ENCODE measurements around the gene HSPB7.

The HSPB7 gene

GRCh38 chr1:16019644-16020277, 1.9 kb upstream of the HSPB7 start:
- no peak overlapping the region for H3K27ac ChIP-seq (replicated peaks; ENCODE audit: low read length)
- H3K27me3 ChIP-seq (ENCODE audit: control insufficient read depth in 3 of 3, insufficient read depth in 3 of 3, low read depth in 1 of 3, low read length in 3 of 3): peaks cover 0 to 93% (median 6%) of the 10 kb centered on the region in 3 experiments
- no peak overlapping the region for H2BK15ac ChIP-seq (ENCODE audit: low read length)
- no peak overlapping the region for H3K23ac ChIP-seq (ENCODE audit: low read depth, low read length, poor library complexity)
- H3K79me1 ChIP-seq (ENCODE audit: low read depth, low read length): peaks cover 2% of the 10 kb centered on the region
- no peak overlapping the region for H3K14ac ChIP-seq (ENCODE audit: low read length)
- H2BK120ac ChIP-seq (ENCODE audit: low read depth, low read length): no peak overlapping the region
- H3K9me3 ChIP-seq (replicated peaks in 1 of 2; ENCODE audit: control insufficient read depth in 2 of 2, insufficient read depth in 1 of 2, low read depth in 1 of 2, low read length in 2 of 2): no peaks in the 10 kb centered on the region
- no peak overlapping the region for H3K4me3 ChIP-seq (ENCODE audit: low read length in 2 of 2)
- H3K36me3 ChIP-seq (replicated peaks in 1 of 2; ENCODE audit: control insufficient read depth in 2 of 2, insufficient read depth in 2 of 2, low read length in 2 of 2): no peaks in the 10 kb centered on the region
- H2BK5ac ChIP-seq (ENCODE audit: low read length): peak overlapping the region; percentile 21
- no peak overlapping the region for H2BK12ac ChIP-seq (ENCODE audit: low read length)
- no peak overlapping the region for H3K4me2 ChIP-seq (ENCODE audit: insufficient read depth, low read length, poor library complexity, severe bottlenecking)
- no peak overlapping the region for H3K4ac ChIP-seq (ENCODE audit: low read length)
- H3K4me1 ChIP-seq (ENCODE audit: control insufficient read depth in 2 of 2, insufficient read depth in 1 of 2, low read depth in 1 of 2, low read length in 2 of 2): peaks cover 9 to 16% of the 10 kb centered on the region in 2 donors
- no peak overlapping the region for H2AFZ ChIP-seq (ENCODE audit: low read length)
- DNase-seq (ENCODE audit: low spot score): no peak
- WGBS, 2 donors (ENCODE audit: extremely low coverage in 2 of 2, insufficient read length in 2 of 2, insufficient replicate concordance in 1 of 2): no CpG with 5 or more reads among the region's 9 CpGs
- no peak overlapping the region for H4K8ac ChIP-seq (ENCODE audit: low read depth, low read length)
- H2AK5ac ChIP-seq (ENCODE audit: low read depth, low read length): no peak overlapping the region
- H3K18ac ChIP-seq (ENCODE audit: low read length): peak overlapping the region; percentile 21
- H3K9ac ChIP-seq (ENCODE audit: low read depth, low read length, poor library complexity): no peak overlapping the region
- no peak overlapping the region for H4K91ac ChIP-seq (ENCODE audit: low read depth, low read length, poor library complexity)

GRCh38 chr1:16018749-16019643, 1.2 kb upstream of the HSPB7 start:
- Histone ChIP-seq H2BK12ac (ENCODE audit: low read length) (no peak overlapping the region), H3K14ac (ENCODE audit: low read length) (no peak overlapping the region), H3K36me3 (replicated peaks in 1 of 2; ENCODE audit: control insufficient read depth in 2 of 2, insufficient read depth in 2 of 2, low read length in 2 of 2) (no peaks in the 10 kb centered on the region), H3K27ac (replicated peaks; ENCODE audit: low read length) (no peak overlapping the region), H3K4me3 (ENCODE audit: low read length in 2 of 2) (no peak overlapping the region), H3K18ac (ENCODE audit: low read length) (peak overlapping the region; percentile 21), H2BK120ac (ENCODE audit: low read depth, low read length) (no peak overlapping the region), H2BK15ac (ENCODE audit: low read length) (no peak overlapping the region), H2AFZ (ENCODE audit: low read length) (no peak overlapping the region), H3K79me1 (ENCODE audit: low read depth, low read length) (peaks cover 2% of the 10 kb centered on the region), H4K91ac (ENCODE audit: low read depth, low read length, poor library complexity) (peak overlapping the region; percentile 13), H3K4me1 (ENCODE audit: control insufficient read depth in 2 of 2, insufficient read depth in 1 of 2, low read depth in 1 of 2, low read length in 2 of 2) (peaks cover 9 to 20% of the 10 kb centered on the region in 2 donors), H3K9ac (ENCODE audit: low read depth, low read length, poor library complexity) (no peak overlapping the region), H3K4ac (ENCODE audit: low read length) (no peak overlapping the region), H2BK5ac (ENCODE audit: low read length) (no peak overlapping the region), H4K8ac (ENCODE audit: low read depth, low read length) (no peak overlapping the region), H2AK5ac (ENCODE audit: low read depth, low read length) (peak overlapping the region; percentile 44), H3K4me2 (ENCODE audit: insufficient read depth, low read length, poor library complexity, severe bottlenecking) (no peak overlapping the region), H3K9me3 (replicated peaks in 1 of 2; ENCODE audit: control insufficient read depth in 2 of 2, insufficient read depth in 1 of 2, low read depth in 1 of 2, low read length in 2 of 2) (no peaks in the 10 kb centered on the region), H3K23ac (ENCODE audit: low read depth, low read length, poor library complexity) (peak overlapping the region; percentile 35), H3K27me3 (ENCODE audit: control insufficient read depth in 3 of 3, insufficient read depth in 3 of 3, low read depth in 1 of 3, low read length in 3 of 3) (peaks cover 0 to 96% (median 12%) of the 10 kb centered on the region in 3 experiments)
- no peak for DNase-seq (ENCODE audit: low spot score)
- no CpG with 5 or more reads among the region's 23 CpGs for WGBS, 2 donors (ENCODE audit: extremely low coverage in 2 of 2, insufficient read length in 2 of 2, insufficient replicate concordance in 1 of 2)

- peak overlapping the region; percentile 9 for H3K9ac ChIP-seq (ENCODE audit: low read depth, low read length, poor library complexity)
- peak overlapping the region; percentile 13 for H3K23ac ChIP-seq (ENCODE audit: low read depth, low read length, poor library complexity)
- H3K4me2 ChIP-seq (ENCODE audit: insufficient read depth, low read length, poor library complexity, severe bottlenecking): no peak overlapping the region
- no peak overlapping the region for H3K4me3 ChIP-seq (ENCODE audit: low read length in 2 of 2)
- no peaks in the 10 kb centered on the region for H3K9me3 ChIP-seq (replicated peaks in 1 of 2; ENCODE audit: control insufficient read depth in 2 of 2, insufficient read depth in 1 of 2, low read depth in 1 of 2, low read length in 2 of 2)
- no peak overlapping the region for H2BK15ac ChIP-seq (ENCODE audit: low read length)
- H3K4ac ChIP-seq (ENCODE audit: low read length): no peak overlapping the region
- peaks cover 9 to 20% of the 10 kb centered on the region in 2 donors for H3K4me1 ChIP-seq (ENCODE audit: control insufficient read depth in 2 of 2, insufficient read depth in 1 of 2, low read depth in 1 of 2, low read length in 2 of 2)
- no peak overlapping the region for H2BK120ac ChIP-seq (ENCODE audit: low read depth, low read length)
- peaks cover 2% of the 10 kb centered on the region for H3K79me1 ChIP-seq (ENCODE audit: low read depth, low read length)
- no peak overlapping the region for H4K8ac ChIP-seq (ENCODE audit: low read depth, low read length)
- no peak overlapping the region for H3K27ac ChIP-seq (replicated peaks; ENCODE audit: low read length)
- no peak for DNase-seq (ENCODE audit: low spot score)
- no peak overlapping the region for H4K91ac ChIP-seq (ENCODE audit: low read depth, low read length, poor library complexity)
- no peak overlapping the region for H2BK5ac ChIP-seq (ENCODE audit: low read length)
- H2BK12ac ChIP-seq (ENCODE audit: low read length): no peak overlapping the region
- H3K14ac ChIP-seq (ENCODE audit: low read length): no peak overlapping the region
- H2AFZ ChIP-seq (ENCODE audit: low read length): peak overlapping the region; percentile 56
- no CpG with 5 or more reads among the region's 4 CpGs for WGBS, 2 donors (ENCODE audit: extremely low coverage in 2 of 2, insufficient read length in 2 of 2, insufficient replicate concordance in 1 of 2)
- peak overlapping the region; percentile 53 for H2AK5ac ChIP-seq (ENCODE audit: low read depth, low read length)
- no peaks in the 10 kb centered on the region for H3K36me3 ChIP-seq (replicated peaks in 1 of 2; ENCODE audit: control insufficient read depth in 2 of 2, insufficient read depth in 2 of 2, low read length in 2 of 2)
- peaks cover 0 to 96% (median 19%) of the 10 kb centered on the region in 3 experiments for H3K27me3 ChIP-seq (ENCODE audit: control insufficient read depth in 3 of 3, insufficient read depth in 3 of 3, low read depth in 1 of 3, low read length in 3 of 3)
- H3K18ac ChIP-seq (ENCODE audit: low read length): peak overlapping the region; percentile 38
Measured at GRCh38 chr1:16018308-16018707, 465 bp upstream of the HSPB7 start.

DNA sequence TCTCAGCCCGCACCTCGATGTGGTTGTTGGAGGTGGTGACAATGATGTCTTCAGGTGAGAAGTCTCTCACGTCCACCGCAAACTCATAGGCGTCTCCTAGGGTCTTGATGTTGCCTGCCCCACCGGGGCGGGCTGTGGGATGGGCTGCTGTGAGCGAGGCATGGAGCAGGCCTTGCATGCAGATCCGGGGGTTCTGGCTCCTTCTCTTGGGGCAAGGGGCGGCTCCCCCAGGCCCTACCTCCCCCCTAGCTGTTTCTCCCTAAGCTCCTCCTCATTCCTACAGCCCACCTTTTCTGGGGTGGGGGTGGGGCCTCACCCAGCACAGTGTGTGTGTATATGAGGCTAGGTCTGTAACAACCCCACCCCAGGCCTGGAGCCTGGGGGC, 775 bp downstream of the HSPB7 start:
- Histone ChIP-seq H3K23ac (ENCODE audit: low read depth, low read length, poor library complexity) (no peak overlapping the region), H3K79me1 (ENCODE audit: low read depth, low read length) (peaks cover 2% of the 10 kb centered on the region), H4K91ac (ENCODE audit: low read depth, low read length, poor library complexity) (no peak overlapping the region), H3K9me3 (replicated peaks in 1 of 2; ENCODE audit: control insufficient read depth in 2 of 2, insufficient read depth in 1 of 2, low read depth in 1 of 2, low read length in 2 of 2) (no peaks in the 10 kb centered on the region), H2BK120ac (ENCODE audit: low read depth, low read length) (no peak overlapping the region), H3K4me1 (ENCODE audit: control insufficient read depth in 2 of 2, insufficient read depth in 1 of 2, low read depth in 1 of 2, low read length in 2 of 2) (peaks cover 11 to 22% of the 10 kb centered on the region in 2 donors), H3K9ac (ENCODE audit: low read depth, low read length, poor library complexity) (no peak overlapping the region), H3K14ac (ENCODE audit: low read length) (peak overlapping the region; percentile 21), H3K36me3 (replicated peaks in 1 of 2; ENCODE audit: control insufficient read depth in 2 of 2, insufficient read depth in 2 of 2, low read length in 2 of 2) (no peaks in the 10 kb centered on the region), H4K8ac (ENCODE audit: low read depth, low read length) (no peak overlapping the region), H2BK15ac (ENCODE audit: low read length) (peak overlapping the region; percentile 87), H3K18ac (ENCODE audit: low read length) (peak overlapping the region; percentile 11), H3K4me3 (ENCODE audit: low read length in 2 of 2) (no peak overlapping the region), H2BK5ac (ENCODE audit: low read length) (no peak overlapping the region), H3K4me2 (ENCODE audit: insufficient read depth, low read length, poor library complexity, severe bottlenecking) (no peak overlapping the region), H2AFZ (ENCODE audit: low read length) (no peak overlapping the region), H3K4ac (ENCODE audit: low read length) (no peak overlapping the region), H2AK5ac (ENCODE audit: low read depth, low read length) (peak overlapping the region; percentile 47), H3K27ac (replicated peaks; ENCODE audit: low read length) (no peak overlapping the region), H3K27me3 (ENCODE audit: control insufficient read depth in 3 of 3, insufficient read depth in 3 of 3, low read depth in 1 of 3, low read length in 3 of 3) (peaks cover 0 to 94% (median 30%) of the 10 kb centered on the region in 3 experiments), H2BK12ac (ENCODE audit: low read length) (no peak overlapping the region)
- DNase-seq (ENCODE audit: low spot score): no peak
- no CpG with 5 or more reads among the region's 10 CpGs for WGBS, 2 donors (ENCODE audit: extremely low coverage in 2 of 2, insufficient read length in 2 of 2, insufficient replicate concordance in 1 of 2)
